ENCODE results near the gene GRAMD2A.

The GRAMD2A gene

DNA sequence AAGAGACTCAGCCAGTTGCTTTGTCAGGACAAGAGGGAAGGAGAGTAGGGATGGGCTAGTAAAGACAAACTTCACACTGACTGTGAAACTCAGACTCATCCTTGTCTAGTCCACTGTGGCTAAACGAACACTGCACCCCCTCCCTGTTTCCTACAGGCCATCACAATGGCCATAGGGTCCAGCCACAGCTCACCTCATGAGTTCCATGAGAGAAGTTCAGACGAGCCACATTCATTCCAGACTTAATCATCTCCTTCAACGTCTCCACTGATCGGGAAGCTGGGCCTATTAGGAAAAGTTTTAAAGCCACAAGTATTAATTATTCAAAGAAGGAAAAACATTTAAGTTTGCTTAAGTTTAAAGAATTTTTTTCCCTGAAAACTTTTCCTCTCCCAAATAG lies 19.6 kb upstream of the GRAMD2A start:
- no peak for DNase-seq (ENCODE audit: low spot score)

DNA sequence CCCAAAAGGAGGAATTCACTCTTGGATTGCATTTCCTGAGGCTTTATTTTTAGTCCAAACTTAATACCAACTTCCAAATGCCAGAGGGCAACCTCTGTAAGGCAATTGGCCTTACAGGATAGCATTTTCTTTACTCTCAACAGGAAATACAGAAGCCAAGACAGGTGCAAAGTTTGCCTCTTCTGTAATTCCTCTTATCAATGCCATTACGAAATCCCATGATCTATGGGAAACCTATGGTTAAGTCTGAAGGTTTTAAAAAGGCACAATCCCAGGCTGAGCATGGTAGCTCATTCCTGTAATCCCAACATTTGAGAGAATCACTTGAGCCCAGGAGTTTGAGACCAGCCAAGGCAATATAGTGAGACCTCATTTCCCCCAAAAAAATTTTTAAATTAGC lies 18.5 kb upstream of the GRAMD2A start:
- DNase-seq (ENCODE audit: low spot score) = no peak

DNA sequence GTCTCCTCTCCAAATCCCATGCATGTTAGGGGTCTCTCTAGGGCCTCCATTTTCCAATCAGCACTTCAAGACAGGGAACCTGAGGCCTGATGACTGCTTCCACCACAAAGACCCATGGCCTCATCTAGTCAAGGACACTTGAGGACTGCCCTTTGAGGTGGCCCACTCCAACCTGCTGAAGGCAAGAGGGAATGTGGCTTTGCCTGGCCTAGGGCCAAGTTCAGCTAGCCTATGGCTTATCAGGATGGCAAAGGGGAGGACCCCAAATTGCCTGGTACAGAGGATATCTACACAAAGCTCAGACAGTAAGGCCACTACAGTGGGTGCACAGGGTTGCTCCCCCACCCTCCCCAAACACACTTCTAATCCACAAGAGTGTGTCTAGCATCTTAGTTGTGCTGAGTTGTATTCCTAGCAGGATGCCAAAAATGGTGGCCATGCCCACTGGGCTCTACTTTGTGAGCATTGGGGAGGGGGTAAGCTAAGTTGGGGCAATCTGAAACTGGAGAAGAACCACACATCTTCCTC lies 10.0 kb upstream of the GRAMD2A start:
- no peak for DNase-seq (ENCODE audit: low spot score)

DNA sequence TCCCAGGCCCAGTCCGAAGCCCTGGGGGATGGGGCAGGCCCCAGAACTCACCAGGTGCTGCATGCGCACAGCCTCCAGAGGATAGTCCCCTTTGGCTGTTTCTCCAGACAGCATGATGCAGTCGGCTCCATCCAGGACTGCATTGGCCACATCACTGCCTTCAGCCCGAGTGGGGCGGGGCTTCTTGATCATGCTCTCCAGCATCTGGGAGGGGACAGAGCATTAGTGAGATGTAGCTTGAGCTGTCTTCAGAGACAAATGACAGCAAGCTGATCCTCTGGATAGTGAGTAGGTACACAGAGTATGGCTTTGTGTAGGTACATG lies 9.1 kb upstream of the GRAMD2A start:
- no peak for DNase-seq (ENCODE audit: low spot score)

DNA sequence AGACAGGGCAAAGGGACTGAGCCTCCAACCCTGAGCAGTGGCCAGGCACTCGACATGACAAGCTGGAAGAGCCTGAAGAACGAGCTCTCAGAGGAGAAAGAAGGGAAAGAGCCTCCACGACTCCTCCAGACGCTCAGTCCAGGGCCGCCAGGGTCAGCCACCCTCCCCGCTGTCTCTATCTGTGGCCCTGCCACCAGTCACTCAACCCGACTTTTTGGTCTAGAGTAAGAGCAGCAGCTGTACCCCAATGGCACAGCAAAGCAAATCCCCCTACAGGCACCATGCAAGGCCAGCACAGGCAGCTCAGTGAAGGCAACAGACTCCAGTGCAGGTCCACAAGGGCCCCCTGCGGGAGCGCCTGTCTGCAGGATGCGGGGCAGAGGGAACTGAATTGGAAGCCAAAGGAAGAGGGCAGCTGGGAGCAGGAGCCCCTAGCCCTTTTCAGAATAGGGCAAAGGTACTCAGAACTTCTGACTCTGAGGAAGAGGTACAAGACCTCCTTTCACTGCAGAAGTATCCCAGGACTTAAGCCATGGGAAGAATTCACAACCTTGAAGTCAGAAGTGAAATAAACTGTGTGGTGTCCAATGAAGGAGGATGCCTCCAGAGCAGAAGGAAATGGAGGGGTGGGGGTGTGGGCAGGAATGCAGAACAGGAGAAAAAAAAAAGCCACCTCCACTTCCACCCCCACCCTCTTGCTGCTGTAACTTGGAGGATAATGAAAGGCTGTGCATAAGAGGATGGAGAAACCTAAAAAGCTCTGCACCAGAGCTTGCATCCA lies 8.5 kb upstream of the GRAMD2A start:
- no peak for DNase-seq (ENCODE audit: low spot score)

DNA sequence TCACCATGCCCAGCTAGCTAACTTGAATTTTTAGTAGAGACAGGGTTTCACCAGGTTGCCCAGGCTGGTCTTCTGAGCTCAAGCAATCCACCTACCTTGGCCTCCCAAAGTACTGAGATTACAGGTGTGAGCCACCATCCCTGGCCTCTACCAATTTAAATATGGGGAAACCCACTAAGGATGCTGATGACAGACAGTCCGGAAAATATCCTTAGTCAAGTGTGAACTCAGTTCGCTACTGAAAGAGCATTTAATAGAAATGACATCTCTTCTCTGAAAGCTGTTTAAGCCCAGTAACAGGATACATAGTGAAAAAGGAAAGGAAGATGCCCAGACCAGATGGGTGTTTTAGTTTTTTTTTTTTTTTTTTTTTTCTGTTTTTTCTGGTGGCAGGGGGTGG lies 7.7 kb upstream of the GRAMD2A start:
- no peak for DNase-seq (ENCODE audit: low spot score)

DNA sequence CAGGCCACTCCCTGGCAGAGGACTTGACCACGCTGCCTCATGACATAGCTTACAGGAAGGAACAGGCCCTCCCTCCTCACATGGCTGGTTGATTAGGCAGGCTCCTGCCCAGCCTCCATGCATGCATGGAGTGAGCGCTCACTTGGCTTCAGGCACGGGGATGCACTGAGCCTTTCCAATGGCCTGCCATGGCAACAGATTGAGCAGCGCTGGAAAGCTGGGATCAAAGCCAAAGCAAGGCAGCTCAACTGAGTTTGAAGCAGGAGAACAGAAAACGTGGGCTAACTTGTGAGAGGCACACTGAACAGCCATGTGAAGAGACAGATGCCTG lies 5.9 kb upstream of the GRAMD2A start:
- peak; percentile 82 for DNase-seq (ENCODE audit: low spot score)

DNA sequence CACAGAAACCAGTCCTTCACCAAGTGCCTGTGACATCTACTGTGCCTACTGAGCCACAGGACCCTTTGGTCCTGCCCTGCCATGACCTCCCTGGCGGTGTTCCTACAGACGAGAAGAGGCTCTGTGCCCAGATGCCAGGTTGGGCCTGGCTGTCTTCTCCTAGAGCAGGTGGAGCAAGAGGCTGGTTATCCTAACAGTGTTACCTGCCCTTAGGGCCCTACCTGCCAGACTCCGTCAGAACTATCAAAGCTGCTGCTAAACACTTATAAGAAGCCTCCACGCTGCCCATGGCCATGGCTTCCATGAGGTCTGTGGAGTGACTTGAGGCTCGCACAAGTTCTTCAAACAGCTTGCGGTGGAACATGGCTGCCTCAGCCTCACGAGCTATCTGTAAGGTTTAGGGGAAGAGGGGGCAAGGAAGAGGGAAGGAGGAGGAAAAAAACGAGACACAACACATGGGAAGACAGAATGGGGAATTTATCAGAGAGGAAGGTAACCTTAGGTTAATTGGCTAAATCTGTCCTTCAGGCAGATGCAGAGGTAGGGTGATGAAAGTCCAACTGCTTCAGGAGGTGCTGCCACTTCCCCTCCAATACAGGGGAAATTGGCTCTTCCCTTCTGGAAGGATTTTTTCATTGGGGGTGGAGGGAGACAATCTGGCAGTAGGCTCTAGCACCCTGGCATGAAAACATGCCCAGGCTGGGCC lies 5.4 kb upstream of the GRAMD2A start:
- no peak for DNase-seq (ENCODE audit: low spot score)

DNA sequence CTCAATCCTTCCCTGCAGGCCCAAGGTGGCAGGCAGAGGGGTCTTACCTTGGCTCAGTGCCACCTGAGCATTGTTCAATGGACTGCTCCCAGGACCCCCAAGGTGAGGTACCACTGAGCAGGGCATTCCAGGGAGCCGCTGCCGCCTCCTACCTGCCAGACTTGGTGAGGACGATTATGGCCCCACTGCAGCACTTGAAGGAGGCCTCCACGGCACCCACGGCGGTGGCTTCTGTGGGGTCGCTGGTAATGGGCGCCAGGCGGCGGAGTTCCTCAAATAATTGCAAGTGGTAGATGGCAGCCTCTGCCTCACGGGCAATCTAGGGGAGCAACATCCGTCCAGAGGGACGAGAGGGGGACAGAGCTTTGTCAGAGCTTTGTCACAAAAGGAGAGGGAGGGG lies 4.7 kb upstream of the GRAMD2A start:
- no peak for DNase-seq (ENCODE audit: low spot score)

DNA sequence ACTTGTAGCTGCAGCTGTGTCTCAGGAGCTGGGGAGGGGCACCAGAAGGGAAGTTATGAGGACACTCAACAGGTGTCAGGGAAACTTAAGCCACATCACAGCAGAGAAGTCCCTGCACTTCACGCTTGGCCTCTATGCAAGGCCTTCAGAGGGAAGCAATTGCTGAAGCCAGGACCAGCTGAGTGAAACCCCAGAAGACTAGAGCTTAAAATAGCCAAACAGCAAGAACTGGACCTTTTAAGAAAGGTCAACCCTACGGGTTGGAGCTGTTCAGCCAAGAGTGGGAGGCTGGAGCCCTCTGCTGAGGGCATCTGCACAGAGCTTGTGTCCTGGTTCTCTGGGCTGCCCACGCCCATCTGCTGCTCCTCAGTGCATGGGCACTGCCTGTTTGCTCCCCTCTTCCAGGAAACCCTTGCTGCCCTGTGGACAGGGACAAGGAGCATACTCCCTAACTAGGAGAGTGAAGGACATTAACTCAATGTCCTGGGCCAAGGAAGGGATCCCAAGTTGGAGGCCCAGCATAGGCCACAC lies 3.9 kb upstream of the GRAMD2A start:
- no peak for DNase-seq (ENCODE audit: low spot score)

DNA sequence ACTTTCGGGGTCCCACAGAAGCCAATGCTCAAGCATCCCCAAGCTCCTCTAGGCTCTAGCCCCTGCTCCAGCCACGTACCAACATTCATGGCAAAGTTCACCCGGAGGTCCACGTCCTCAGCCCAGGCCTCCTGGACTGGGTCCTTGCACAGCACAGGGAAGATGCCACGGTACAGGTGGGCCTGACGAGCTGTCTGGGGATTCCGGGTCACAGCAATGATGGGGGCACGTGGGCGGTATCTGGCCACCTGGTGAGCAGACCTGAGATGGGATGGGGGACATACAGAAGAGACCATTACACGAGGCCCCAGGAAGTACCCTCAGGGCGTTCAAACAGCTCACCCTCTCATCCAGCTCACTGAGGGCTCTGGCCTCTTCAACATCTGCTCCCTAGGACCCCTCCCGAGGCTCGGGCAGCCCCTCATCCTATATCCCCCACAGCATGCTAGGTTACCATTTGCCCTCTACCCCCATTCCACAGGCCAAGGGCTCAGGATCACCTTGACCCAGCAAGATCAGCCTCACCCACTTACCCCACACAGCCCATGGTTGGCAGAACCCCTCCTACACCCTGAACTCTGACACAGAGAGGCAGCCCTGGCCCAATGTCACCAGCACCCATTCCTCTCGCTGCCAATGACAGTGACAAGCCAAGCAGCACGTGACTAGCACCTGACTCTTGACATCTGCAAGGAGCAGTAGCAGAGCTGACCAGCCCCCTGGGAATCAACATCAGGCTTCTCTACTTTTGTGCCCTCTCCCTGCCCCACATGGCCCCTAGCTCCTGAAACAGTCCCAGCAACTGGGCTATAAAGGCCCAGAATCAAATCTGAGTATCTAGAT lies 3.0 kb upstream of the GRAMD2A start:
- no peak for DNase-seq (ENCODE audit: low spot score)

DNA sequence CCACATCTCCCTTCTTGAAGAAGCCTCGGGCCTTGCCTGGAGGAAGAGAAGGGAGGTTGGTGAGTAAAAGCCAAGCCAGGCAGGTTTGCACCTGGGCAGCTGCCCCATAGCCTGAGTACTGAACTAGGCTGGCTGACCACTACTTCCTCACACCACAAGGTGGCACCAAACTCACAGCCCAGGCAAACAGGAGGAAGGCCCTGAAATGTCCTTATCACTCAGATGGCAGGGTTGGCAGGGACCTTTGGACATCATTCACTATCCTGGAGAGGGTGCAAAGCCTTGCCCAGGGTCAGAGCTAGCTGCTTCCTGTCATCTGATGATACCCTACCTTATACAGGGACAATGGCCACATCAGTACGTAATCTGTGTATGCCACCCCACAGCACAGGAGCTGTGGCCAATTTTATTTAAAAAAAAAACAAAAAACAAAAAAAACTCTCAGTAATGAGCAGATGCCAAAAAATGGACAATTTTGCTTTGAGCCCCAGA lies 2.2 kb upstream of the GRAMD2A start:
- DNase-seq (ENCODE audit: low spot score) = peak; percentile 74

DNA sequence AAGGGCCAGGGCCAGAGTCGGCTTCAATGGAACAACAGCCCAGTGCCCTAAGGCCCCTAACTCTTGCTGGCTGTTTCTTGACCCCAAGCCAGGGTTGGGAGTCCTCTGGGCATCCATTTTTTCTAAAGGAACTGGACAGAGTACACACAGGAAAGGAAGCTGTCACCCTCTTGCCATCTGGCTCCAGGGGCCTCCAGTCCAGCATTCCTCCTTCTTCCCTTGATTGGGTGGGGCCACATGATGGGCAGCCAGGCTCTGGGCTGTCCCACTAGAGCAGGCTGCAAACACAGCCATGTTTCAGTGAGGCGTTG lies 1.6 kb upstream of the GRAMD2A start:
- DNase-seq (ENCODE audit: low spot score) = no peak

DNA sequence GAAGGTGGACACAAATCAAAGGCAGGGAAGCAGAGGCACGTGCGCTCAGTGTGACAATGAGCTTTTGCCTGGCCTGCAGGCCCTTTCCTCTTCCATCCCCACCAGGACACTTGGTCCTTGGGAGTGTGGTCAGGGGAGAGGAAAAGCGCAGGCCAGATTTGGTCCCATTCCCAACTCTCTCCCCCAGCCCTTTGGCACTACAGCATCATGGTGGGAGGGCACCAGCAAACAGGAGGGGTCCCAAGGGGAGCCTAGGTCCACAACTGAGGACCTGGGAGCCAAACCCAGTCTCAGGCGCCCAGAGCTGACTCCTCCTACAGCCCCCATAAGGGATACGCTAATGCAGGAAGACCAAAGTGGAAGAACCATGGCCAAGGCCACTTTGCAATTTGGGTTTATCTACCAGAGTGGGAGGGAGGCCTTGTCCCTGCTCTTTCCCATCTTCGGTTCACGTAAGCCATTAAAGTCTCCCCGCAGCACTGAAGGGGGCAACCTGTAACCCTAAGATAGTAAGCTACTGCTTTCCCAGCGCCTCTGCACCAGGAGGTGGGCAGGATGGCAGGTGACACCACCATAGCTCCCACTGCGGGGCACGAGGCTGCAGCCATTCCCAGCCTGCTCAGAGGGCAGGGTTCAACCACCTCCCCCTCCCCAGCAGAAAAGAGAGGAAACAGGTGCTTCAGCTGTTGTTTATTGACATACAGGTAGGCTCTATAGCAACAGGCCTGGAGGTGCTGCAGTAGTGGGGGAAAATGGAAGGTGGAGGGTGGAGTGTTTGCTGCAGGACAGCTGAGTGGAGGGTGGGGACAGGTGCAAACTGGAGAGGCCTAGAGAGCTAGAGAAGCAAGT lies 993 bp upstream of the GRAMD2A start:
- no peak for DNase-seq (ENCODE audit: low spot score)

DNA sequence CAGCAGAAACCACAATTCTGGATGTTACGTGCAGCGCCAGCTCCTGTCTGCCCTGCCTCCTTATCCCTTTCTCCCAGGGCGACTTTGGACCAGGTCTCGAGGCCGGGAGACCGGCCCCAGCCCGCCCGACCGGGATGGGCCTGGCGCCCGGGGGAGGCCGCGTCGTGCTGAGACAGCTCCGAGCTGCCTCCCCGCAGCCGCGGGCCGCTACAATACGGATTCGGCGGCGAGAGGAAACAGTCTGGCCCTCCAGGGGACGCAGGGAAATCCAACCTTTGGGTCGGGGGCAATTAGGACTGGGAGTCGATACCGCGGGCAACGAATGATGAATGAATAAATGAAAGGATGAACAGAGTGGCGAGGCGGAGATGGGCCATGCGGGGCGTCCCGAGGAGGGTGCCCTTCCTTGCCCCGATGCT lies 537 bp downstream of the GRAMD2A start:
- no peak for DNase-seq (ENCODE audit: low spot score)

DNA sequence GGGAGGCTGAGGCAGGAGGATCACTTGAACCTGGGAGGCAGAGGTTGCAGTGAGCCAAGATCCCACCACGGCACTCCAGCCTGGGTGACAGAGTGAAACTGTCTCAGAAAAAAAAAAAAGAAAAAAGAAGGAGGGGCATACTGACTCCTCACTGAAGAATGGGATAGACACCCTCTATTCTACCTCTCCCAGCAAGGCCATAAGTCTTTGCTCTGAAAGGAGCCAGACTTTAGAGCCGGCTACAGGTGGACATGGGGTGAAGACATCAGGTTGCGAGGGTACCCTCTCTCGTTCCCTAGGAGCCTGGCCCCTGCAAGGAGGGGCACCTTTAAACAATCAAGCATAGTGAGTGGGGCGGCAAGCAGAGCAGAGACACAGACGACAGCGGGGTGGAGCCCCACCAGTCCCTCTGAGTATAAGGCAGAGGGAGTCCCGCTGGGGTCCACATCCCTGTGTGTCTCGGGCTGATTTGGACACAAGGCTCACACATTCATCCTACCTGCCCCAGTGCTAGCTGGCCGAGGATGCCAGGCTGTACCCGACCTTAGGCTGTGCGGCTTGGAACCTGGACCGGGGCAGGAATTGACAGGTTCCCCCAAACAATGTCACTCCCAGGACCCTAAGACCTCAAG lies 1.1 kb downstream of the GRAMD2A start:
- no peak for DNase-seq (ENCODE audit: low spot score)

DNA sequence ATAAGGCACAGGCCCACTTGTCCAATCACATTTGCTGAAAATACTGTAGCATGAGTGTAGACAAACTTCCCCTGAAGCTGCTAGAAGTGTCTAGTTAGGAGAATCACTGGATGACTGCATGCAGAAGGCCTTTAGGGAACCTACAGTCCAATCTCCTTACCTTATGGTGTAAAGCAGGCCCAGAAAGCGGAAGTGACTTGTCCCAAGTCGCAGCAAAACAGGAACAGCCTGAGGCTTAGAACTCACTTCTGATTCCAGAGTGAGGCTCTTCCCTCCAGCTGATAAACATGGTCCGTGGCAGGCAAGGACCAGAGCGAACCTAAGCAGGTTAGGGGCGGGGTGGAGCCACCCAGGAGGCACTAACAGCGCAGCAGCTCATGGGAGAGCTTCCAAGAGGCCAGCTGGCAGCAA lies 2.5 kb downstream of the GRAMD2A start:
- DNase-seq (ENCODE audit: low spot score) = peak; percentile 48

DNA sequence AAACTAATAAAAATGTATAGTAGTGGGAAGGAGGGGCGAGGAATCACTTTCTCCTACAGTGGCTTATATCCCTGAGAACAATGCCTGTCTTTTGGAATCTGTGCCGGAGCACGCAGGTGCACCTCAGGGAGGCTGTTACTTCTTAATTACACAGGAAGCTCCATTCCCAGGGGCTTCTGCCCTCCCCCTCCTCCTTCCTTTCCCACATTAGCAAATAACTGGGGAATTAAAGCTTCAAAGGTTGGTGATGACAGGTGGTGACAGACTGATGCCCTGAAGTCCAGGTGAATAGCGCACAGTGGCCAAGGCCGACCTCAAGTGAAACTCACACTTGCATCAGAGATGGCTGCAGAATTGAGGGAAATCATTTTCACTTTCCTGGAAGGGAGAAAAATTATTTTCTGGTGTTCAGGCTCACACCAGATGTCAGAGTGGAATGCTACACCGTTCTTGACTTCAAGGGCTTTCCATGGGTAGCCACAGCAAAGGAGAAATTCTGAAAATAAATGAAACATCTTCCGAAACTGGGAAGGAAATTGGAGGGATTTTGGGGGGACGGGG lies 3.7 kb downstream of the GRAMD2A start:
- DNase-seq (ENCODE audit: low spot score) = no peak

DNA sequence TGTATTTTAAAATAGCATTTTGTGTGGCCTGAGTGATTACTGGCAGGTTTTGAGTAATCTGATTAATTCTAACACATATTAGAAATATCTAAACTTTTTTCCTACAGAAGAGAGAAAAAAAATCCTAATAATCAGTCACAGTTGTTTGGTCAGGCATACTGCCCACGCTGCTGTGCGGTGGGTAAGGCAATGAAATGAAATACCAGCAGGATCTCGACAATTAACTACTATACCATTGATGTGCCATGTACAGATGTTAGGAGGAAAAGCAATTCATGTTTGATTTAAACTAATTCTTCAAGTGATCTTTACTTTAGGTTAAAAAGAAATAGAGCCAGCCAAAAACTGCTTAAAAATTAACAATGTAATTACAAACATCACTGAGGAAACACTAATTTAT lies 5.2 kb downstream of the GRAMD2A start:
- no peak for DNase-seq (ENCODE audit: low spot score)

DNA sequence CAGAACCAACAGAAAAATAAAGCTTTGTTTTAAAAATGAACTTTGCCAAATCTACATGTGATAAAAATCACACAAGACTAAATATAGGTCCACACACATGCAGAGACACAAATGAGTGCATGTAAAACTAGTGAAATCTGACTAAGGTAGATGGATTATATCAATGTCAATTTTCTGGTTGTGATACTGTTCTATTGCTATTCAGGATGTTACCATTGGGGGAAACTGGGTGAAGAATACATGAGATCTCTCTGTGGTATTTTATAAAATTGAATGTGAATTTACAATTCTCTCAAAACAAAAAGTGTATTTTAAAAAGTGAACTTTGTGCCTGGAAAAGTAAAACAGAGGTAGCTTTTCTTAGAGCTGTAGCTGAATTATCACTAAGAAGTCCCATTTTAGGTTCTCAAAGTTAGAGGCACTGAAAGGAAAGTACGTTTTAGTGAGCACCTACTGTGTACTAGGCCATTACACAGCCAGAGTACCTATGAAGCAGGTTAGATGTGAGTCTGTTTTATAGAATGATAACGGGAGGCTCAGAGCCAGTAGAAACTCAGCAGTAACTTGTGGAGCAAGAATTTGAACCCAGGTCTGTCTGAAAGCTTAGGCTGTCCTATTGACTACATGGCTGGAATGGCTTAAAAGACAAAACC lies 8.2 kb downstream of the GRAMD2A start:
- no peak for DNase-seq (ENCODE audit: low spot score)
